NCI-H446 (cell line): Measurements from ENCODE around the gene PRKAG2.

Experiments
- DNase-seq, 2 experiments: peaks; one replicate each; lab custom pipeline; 2025; lab: John Stamatoyannopoulos, UW

The PRKAG2 gene

DNA sequence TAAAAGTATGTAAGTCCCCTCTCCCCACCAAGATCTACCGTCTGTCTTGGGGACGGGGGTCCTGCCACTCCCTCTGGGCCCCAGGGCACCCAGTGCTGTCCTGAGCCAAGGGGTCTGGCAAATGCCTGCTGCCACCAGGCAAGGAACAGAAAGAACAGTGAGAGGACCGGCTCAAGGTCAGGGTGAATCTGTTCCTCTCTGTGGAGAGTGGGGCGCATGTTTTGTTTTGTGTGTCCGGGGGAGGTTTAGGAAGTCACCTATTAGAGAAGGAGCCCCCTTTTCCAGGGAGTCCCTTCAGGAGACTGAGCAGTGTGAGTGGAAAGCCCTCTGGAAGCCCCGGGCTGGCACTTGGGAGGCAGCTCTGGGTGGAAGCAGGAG, 198.7 kb downstream of the PRKAG2 start:
- no peak for DNase-seq

DNA sequence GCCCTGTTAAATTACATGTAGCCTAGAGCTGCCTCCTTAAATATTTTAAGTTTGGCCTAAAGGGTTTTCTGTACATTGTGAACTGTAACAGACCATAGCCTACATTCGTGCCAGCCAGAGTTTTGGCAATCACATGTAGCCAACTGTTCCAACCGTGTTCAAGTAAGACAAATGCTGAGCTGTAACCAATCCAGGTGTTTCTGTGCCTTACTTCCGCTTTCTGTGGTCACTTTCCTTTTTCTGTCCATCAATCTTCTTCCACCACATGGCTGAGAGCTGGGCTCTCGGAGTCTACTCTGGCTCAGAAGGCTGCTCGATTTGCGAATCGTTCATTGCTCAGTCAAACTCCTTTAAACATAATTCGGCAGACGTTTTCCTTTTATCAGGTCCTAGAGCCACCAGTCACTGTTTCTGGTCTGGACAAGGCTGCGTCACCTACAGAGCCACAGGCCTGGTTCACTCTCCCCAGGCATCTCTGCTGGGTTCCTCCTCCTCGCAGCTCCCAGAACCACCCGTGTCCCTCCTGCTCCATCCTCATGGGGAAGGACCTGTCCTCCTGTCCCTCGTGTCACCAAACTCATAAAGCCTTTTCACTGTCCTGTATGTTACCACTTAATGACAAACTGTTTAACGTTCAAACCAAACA, 199.2 kb downstream of the PRKAG2 start:
- DNase-seq: peak in 1 of 2 experiments; percentile 34

DNA sequence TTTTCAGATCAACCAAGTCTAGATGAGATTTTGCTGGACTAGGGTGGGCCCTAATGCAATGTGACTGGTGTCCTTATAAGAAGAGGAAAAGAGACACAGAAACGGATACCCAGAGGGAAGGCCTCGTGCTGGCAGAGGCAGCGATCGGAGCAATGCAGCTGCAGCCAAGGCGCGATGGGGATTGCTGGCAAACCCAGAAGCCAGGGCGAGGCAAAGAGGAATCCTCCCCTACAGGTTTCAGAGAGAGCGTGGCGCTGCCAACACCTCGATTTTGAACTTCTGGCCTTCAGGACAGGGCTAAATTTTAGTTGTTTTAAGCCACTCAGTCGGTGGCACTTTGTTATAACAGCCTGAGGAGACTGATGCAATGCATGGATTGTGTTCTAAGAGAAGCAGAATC, 200.2 kb downstream of the PRKAG2 start:
- DNase-seq: peak in 1 of 2 experiments; percentile 29

DNA sequence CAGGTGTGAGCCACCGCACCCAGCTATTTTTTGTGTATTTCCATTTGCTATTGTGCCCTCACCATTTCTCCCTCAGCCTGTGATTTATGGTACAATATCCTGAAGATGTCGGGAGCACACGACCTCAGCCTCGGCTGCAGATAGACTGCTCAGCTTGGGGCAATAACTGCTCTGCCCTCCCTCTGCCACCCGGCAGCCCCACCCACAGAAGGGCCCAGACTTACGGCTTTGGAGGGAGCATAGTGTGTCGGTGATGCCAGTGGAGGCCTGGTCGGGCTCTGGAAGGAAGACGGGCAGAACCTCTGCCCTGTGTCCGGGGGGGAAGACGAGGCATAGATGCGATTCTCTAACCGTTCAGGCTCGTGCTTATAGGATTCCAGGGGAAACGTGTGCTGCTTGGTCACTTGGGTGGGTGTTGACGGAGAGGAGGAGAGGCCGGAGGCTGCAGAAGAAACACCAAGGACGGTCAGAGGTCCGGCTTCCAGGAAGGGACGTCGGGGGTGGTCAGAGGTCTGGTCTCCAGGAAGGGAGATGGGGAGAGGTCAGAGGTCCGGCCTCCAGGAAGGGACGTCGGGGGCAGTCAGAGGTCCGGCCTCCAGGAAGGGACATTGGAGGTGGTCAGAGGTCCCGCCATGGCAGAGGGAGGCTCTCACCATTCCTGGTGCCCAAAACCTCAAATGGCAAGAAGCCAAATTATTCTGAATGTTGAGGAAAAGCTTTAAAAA, 201.6 kb downstream of the PRKAG2 start:
- DNase-seq: no peak

DNA sequence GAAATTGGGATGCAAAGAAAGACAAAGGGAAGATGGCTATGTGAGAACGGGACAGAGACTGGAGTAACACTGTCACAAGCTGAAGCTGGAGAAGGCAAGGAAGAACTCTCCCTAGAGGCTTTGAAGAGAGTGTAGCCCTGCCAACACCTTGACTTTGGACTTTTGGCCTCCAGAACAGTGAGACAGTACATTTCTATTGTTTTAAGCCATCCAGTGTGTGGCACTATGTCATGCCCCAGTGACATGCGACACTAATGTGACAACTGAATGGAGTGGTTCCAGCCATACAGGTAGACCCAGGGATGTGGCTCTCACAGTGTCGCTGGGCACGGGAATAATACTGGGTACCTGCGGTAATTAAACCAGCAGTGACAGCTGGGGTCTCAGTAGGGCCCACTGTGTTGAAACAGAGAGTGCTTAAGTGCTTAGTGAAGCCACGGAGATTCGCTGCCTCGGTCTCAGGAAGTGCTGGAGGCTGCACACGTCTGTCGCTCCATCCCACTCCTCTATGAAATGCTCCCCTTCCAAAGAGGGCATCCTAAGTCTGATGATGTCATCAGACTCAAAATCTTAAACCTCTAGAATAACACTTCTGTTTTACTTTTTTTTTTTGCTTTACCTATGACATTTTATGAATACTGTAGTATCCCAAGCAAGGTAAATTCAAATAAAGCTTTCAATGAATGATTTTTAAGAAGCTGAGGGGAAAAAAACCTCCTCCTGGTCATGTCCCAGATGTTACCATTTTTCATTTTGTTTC, 202.6 kb downstream of the PRKAG2 start:
- DNase-seq: no peak

DNA sequence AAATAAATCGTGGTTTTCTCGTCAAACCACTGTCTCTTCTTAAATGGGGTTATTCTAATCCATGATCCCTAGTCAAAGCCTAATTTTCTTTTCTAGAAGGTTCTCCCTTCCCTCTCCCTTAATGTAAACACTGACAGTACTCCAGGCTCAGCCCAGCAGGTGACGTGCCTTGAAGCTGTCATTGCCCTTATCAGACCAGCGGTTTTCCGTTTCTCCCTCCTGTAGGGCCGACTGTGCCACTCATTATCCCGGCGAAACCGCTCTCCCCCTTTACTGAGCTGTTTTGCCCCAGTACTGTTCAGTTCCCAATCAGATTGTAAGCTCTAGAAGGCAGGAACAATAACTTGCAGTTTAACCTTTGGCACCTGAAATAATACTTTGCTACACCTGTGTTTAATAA, 203.7 kb downstream of the PRKAG2 start:
- DNase-seq: no peak

DNA sequence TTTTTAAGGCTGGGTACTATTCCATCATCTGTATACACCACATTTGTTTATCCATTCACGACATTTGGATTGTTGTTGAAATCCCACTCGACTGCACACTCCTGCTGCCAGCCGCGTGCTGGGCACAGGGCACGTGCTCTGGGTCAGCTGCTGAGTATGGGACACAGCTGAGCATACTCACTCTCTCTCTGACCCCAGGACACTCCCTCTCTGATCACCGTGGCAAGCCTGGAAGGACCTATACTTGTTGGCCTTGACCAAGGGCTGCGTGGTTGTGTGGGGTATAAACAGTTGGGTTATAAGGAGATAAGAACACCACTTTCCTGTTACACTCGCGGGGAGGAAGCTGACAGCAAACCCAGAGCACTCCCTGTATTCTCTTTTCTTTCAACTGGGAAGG, 204.2 kb downstream of the PRKAG2 start:
- DNase-seq: no peak

DNA sequence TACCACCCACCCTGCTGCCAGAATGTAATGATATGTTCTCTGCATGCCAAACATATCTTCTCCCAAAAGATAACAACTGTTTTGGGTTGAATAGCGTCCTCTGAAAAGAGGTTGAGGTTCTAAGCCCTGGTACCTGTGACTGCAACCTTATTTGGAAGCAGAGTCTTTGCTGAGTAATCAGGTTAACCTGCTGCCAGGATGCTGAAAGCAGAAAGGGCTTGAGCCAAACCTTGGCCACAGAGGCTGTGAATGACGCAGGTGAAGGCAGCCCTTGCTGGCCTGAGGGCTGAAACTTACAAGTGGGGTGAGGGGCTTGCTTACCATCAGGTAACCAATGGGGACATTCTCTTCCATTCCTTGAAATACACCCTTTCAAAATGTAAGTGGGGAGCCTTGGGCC, 205.4 kb downstream of the PRKAG2 start:
- DNase-seq: no peak

DNA sequence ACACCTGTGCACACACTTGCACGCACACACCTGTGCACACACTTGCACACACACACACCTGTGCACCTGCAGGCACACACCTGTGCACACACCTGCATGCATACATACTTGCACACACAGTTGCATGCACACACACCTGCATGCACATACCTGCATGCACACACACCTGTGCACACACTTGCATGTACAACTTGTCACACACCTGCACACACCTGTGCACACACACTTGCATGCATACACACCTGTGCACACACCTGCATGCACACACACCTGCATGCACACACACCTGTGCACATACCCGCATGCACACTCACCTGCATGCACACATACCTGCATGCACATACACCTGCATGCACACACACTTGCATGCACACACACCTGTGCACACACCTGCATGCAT, 207.2 kb downstream of the PRKAG2 start:
- no peak for DNase-seq

DNA sequence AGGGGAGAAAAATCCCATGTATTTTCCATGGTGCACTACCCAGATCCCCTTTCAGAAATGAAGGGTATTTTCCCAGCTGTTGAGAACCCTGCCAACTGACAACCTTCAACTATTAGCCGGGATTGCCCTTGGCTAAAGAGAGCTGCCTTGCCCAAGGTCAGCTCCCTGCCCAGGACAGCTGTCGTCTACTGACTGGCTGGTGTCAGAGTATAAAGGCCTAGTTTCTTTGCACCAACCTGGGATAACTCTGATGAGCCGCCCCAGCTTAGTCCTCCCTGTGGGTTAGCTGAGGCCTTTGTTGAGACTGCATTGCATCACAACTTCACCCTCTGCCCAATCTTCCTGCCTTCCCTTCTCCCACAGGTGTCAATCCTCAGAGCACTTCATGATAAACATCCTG, 210.0 kb downstream of the PRKAG2 start:
- no peak for DNase-seq

DNA sequence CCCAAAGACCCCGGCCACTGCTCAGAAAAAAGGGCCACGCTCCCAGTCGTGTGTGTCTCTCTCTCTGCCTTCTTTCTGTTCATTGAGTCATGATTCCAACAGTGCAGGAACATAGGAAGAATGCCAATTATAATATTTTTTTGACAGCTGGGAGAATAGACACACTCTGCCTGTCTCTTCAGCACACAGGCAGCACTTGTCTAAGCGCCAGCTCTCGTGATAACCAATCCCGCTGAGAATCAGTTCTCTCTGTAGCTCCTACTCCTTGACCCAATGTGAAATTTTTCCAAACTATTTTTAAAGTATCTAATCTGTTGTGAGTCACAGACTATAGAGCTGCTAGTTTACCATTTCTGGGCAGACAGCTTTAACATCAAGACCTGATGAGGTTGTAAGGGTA, 211.5 kb downstream of the PRKAG2 start:
- DNase-seq: peak; percentile 28 to 83

DNA sequence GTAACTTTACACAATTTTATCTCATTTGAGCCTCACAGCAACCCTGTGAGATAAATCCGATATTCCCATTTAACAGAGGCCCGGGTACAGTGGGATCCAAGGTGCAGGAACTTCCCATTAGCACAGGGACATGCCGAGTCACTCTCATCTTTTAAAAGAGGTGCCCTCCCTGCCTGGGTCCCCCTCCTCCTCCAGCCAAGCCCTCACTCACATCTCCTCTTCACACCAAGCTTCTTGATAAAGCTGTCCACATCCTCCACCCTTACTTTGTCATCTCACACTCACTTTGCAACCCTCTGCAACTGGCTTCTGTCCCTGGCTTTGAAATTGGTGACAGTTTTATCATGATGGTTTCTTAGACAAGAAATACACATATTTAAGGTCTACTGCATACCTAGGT, 212.6 kb downstream of the PRKAG2 start:
- no peak for DNase-seq

DNA sequence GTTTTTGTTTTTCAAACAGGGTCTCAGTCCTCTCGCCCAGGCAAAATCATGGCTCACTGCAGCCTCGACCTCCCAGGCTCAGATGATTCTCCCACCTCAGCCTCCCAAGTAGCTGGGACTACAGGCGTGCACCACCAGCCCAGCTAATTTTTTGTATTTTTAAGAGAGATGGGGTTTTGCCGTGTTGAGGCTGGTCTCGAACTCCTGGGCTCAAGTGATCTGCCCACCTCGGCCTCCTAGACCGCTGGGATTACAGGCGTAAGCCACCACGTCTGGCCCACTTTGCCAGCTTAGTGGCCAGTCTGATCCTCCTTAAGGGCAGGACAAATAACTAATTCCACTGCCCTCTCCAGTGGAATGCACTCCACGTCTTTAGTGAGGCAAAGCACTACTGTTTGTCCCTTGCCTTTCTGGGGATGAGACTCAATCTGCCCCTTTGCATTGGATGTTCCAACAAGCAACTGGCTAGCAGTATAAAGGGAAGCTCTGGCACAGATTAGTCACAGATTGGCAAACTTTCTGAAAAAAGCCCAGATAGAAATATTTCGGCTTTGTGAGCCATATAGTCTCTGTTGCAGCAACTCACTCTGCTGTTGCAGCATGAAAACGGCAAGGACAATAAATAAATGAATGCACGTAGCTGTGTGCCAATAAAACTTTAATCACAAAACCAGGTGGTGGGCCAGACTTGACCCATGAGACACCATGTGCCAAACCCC, 213.4 kb downstream of the PRKAG2 start:
- peak in 1 of 2 experiments; percentile 26 for DNase-seq

DNA sequence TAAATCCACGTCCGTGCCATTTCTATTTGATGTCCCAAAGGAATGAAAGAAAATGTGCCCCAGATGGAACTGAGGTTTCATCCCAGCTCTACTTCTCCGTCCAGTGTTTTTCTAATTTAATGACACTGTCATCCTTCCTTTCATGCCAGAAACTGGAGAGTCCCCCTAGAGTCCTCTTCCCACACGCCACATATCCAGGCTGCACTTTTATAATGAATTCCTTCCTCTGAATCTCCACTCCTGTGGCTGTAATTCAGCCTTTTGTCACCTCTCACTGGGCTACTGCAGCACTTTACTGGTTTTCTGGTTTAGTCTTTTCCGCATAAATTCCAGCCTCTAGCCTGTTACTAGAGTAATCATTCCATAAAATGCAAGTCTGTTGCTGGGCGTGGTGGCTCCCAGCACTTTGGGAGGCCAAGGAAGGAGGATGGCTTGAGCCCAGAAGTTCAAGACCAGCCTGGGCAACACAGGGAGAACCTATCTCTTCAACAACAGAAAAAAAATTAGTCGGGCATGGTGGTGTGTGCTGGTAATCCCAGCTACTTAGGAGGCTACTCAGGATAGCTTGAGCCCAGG, 214.6 kb downstream of the PRKAG2 start:
- no peak for DNase-seq

DNA sequence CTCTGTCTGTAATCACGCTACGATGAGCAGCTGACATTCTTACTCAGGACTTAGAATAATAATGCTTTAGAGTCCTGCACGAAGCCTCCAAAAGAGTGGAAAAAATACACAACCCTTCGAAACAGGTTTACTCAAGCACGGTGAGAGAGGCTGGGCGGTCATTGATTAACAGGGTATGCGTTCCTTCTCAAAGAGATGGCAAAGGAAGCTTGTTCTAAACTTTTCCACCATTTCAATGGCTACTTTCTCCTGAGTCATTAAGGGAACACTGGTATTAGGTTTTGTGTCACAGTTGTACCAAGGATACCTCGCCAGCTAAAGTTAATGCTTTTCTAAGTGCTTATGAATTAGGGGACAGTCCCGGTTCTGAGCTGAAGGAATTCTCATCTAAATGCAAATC, 215.3 kb downstream of the PRKAG2 start:
- DNase-seq: no peak

DNA sequence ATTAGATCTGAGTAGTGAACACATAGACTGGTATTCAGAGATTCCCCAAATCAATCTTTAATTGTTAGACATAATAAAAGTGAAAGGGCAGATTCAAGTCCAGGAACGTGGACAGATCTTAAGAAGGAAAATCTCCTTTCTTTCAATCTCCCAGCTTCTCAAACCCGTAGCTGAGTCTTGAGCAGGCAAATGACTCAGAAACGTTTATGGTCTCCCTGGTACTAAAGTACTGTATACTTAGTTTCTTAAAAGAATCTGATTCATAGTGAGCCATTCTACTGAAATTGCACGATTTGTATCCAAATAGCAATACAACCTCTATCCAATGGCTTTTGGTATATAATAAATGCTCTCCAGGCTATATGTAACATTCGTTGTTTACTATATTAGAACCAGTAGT, 216.8 kb downstream of the PRKAG2 start:
- DNase-seq: no peak

DNA sequence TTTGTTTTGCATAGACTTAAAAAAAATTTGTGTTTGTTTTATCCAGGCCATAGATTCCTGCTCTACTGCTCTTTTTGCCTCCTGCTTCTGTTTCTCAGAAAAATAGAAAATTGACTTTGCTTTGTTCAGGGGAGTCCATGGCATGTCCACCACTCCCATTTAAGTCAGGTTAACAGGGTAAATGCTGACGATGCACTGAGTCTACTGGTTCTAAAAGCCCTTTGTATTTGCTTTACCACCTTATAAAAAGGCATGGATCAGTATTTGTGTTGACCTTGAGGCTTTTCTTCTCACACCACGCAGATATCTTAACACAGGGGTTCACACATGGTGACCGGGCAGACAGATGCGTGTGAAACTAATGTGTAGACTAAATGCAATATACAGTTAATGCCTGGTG, 217.7 kb downstream of the PRKAG2 start:
- no peak for DNase-seq

DNA sequence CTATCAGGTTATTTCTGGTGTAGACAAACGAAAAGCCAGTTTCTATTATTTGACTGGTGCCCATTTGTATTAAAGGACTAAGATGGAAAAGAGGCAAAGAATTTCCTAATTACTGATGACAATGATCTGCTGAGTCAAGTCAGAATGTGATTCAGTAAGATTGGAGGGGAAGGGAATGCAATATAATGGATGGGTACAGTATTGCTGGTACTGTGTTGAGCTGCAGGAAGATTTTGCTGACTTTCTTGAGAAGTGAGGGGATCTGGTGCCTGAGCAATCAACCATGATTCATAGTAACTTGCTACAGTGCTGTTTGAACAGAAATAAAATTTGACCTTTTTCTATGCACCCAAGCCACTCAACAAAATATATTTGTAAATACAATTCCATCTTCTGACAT, 218.1 kb downstream of the PRKAG2 start:
- no peak for DNase-seq

DNA sequence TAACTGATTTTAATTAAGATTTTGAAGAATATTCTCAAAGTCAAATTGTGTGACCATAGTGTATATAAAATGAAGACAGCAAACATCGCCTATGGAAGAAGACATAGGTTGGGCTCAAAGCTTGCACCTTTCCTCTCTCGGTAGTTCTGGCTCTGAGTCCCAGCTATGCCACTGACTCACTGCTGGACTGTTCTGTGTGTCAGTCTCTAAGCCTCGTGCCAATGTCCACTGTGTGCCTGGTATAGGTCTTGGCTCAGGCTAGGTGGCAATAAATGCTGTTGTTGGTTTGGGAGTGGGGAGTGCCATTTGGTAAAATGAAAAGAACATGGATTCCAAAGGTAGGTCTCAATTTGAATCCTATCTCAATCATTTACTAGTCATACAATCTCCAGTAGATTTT, 219.7 kb downstream of the PRKAG2 start:
- no peak for DNase-seq

DNA sequence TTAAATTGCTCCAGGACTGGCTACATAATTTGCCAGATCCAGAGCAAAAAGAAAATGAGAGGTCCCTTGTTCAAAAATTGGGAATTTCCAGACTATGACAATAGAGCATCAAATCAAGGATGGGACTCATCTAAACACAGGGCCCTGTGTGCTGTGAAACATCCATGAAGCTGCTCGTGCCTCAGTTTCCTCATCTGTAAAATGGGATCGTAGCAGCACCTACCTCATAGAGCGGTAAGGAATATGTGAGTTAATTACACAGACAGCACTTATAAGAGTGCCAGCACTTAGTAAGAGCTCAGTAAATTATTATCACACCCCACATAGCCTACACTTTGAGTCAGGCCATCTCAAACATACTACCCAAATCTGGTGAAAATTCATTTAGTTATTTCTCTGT, 221.4 kb downstream of the PRKAG2 start:
- no peak for DNase-seq

DNA sequence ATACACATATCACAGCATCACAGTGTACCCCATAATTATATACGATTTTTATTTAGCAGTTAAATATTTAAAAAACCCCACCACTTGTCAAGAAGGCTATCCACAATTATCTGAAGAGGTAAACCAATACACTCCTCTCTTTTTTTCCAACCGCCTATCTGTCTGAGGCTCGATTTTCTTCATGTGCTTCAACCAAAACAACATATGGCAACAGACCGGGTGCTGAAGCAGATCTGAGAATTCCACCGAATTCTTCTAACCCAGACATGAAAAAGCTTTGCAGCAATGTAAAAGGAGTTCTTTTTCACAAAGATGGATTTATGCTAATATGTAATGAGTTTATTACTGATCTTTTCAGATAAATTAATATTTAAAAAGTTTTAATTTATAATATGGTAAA, 224.8 kb downstream of the PRKAG2 start:
- peak in 1 of 2 experiments; percentile 12 for DNase-seq

DNA sequence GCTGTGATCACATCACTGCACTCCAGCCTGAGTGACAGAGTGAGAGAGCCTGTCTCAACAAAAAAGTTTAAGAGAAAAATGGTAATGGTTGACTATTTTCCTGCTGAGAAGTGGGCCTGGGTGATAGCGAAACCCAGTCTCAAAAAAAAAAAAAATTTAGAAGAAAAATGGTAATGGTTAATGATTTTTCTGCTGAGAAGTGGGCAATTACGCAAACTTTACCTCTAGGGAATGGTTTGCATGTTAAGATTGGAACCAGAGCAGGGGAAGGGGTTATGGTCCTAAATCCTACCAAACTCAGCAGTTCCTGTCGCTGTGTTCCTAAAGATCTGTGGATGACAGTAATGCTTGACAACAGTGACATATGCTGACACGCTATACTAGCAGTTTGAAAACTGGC, 226.8 kb downstream of the PRKAG2 start:
- DNase-seq: no peak
